HEK293 (cell line): Measurements from ENCODE around the gene P2RX4.

Experiments used
- CTCF ChIA-PET: fragments of 350-600 bp; formaldehyde crosslinking; extraction: SDS; loops from one replicate; lab custom pipeline; 2021; ENCODE audit warnings: antibody characterized with exemption; lab: Yijun Ruan, JAX
- POLR2A ChIA-PET: fragments of 300-600 bp; formaldehyde crosslinking; extraction: SDS; loops from one replicate; lab custom pipeline; 2020; ENCODE audit warnings: antibody characterized with exemption, inconsistent platforms; lab: Yijun Ruan, JAX
- H3K27ac ChIP-seq: fragments of 200-500 bp; sonication (Bioruptor generic); 2 replicates; pipeline ENCODE4 v1.5.1; 2014; ENCODE audit warnings: low read depth, low read length, control low read depth, inconsistent platforms; ENCODE audit errors: extremely low read depth
- H3K36me3 ChIP-seq, 2 experiments: fragments of 200-500 bp in 1 of 2; sonication (Bioruptor generic) in 1 of 2; 1 replicate in 1 of 2; 2 replicates in 1 of 2; pipeline ENCODE4 v1.5.1; 2014 to 2017; ENCODE audit warnings: inconsistent platforms in 2 of 2, low read length in 2 of 2; ENCODE audit not compliant: control insufficient read depth in 2 of 2, insufficient read depth in 1 of 2
- H3K4me1 ChIP-seq: fragments of 200-500 bp; sonication (Bioruptor generic); 2 replicates; pipeline ENCODE4 v1.5.1; 2014; ENCODE audit warnings: mild to moderate bottlenecking, low read length, inconsistent platforms; ENCODE audit not compliant: control insufficient read depth, insufficient read depth
- H3K4me3 ChIP-seq: 2 replicates; pipeline ENCODE4 v1.5.1; 2011; ENCODE audit warnings: low read depth, mild to moderate bottlenecking, control low read depth, low read length, moderate library complexity
- H3K9me3 ChIP-seq: fragments of 200-500 bp; sonication (Bioruptor generic); 2 replicates; pipeline ENCODE4 v1.5.1; 2014; ENCODE audit warnings: low read depth, low read length, inconsistent platforms; ENCODE audit not compliant: control insufficient read depth, insufficient read depth
- ATF2 ChIP-seq: fragments of 450-650 bp; formaldehyde crosslinking; IDR thresholded peaks from 2 replicates; pipeline ENCODE4 v1.5.1; 2016; ENCODE audit warnings: missing biosample characterization, missing genetic modification characterization, low read depth
- BCL6B ChIP-seq: fragments of 450-650 bp; formaldehyde crosslinking; IDR thresholded peaks from 2 replicates; pipeline ENCODE4 v1.5.1; 2017; ENCODE audit warnings: missing biosample characterization, missing genetic modification characterization
- CTCF ChIP-seq: fragments of 450-650 bp; formaldehyde crosslinking; IDR thresholded peaks from 2 replicates; pipeline ENCODE4 v1.5.1; 2016; ENCODE audit warnings: missing biosample characterization, missing genetic modification characterization
- EGR2 ChIP-seq: fragments of 450-650 bp; formaldehyde crosslinking; IDR thresholded peaks from 2 replicates; pipeline ENCODE4 v1.5.1; 2016; ENCODE audit warnings: low read depth, missing biosample characterization, missing genetic modification characterization
- GLIS1 ChIP-seq: fragments of 450-650 bp; formaldehyde crosslinking; IDR thresholded peaks from 2 replicates; pipeline ENCODE4 v1.5.1; 2016; ENCODE audit warnings: missing biosample characterization, missing genetic modification characterization
- GLIS2 ChIP-seq: fragments of 450-650 bp; formaldehyde crosslinking; IDR thresholded peaks from 2 replicates; pipeline ENCODE4 v1.5.1; 2016; ENCODE audit warnings: missing biosample characterization, missing genetic modification characterization
- INSM2 ChIP-seq: fragments of 450-650 bp; formaldehyde crosslinking; IDR thresholded peaks from 2 replicates; pipeline ENCODE4 v1.5.1; 2016; ENCODE audit warnings: missing biosample characterization, missing genetic modification characterization
- MYNN ChIP-seq: fragments of 450-650 bp; formaldehyde crosslinking; IDR thresholded peaks from 2 replicates; pipeline ENCODE4 v1.5.1; 2016; ENCODE audit warnings: missing biosample characterization, missing genetic modification characterization, borderline replicate concordance
- OSR2 ChIP-seq: fragments of 450-650 bp; formaldehyde crosslinking; IDR thresholded peaks from 2 replicates; pipeline ENCODE4 v1.5.1; 2016; ENCODE audit warnings: missing biosample characterization, missing genetic modification characterization
- PRDM10 ChIP-seq: fragments of 450-650 bp; formaldehyde crosslinking; IDR thresholded peaks from 2 replicates; pipeline ENCODE4 v1.5.1; 2016; ENCODE audit warnings: missing biosample characterization, missing genetic modification characterization
- SCRT2 ChIP-seq: fragments of 450-650 bp; formaldehyde crosslinking; IDR thresholded peaks from 2 replicates; pipeline ENCODE4 v1.5.1; 2016; ENCODE audit warnings: missing biosample characterization, missing genetic modification characterization
- ZIC2 ChIP-seq: fragments of 450-650 bp; formaldehyde crosslinking; IDR thresholded peaks from 2 replicates; pipeline ENCODE4 v1.5.1; 2016; ENCODE audit warnings: missing biosample characterization, missing genetic modification characterization
- ZNF202 ChIP-seq: fragments of 450-650 bp; formaldehyde crosslinking; IDR thresholded peaks from 2 replicates; pipeline ENCODE4 v1.5.1; 2016; ENCODE audit warnings: missing biosample characterization, missing genetic modification characterization, borderline replicate concordance
- ZNF292 ChIP-seq: fragments of 450-650 bp; formaldehyde crosslinking; IDR thresholded peaks from 2 replicates; pipeline ENCODE4 v1.5.1; 2016; ENCODE audit warnings: low read depth, missing biosample characterization, missing genetic modification characterization, borderline replicate concordance
- ZNF626 ChIP-seq: fragments of 450-650 bp; sonication (Bioruptor Pico); formaldehyde crosslinking; IDR thresholded peaks from 2 replicates; pipeline ENCODE4 v1.5.1; 2018; ENCODE audit warnings: missing biosample characterization, missing genetic modification characterization, inconsistent platforms
- ZNF629 ChIP-seq: fragments of 450-650 bp; formaldehyde crosslinking; IDR thresholded peaks from 2 replicates; pipeline ENCODE4 v1.5.1; 2017; ENCODE audit warnings: missing biosample characterization, missing genetic modification characterization
- ZNF704 ChIP-seq: fragments of 450-650 bp; formaldehyde crosslinking; IDR thresholded peaks from 2 replicates; pipeline ENCODE4 v1.5.1; 2016; ENCODE audit warnings: missing biosample characterization, missing genetic modification characterization

The P2RX4 gene

GRCh38 chr12:121238604-121239350 lies 28.8 kb downstream of the P2RX4 start:
- Histone ChIP-seq H3K27ac (no peak overlapping the region), H3K9me3 (no peaks in the 10 kb centered on the region), H3K4me1 (no peaks in the 10 kb centered on the region)
- POLR2A ChIA-PET, result interaction anchor here (0.5 kb wide), 1 partner anchor 220 kb away, joined by 4 read pairs; no protein-coding TSS in a partner anchor
- TF ChIP-seq ZNF629 (no peak), MYNN (no peak), SCRT2 (tag by site-specific recombination) (0 out of 2 replicates have a peak, but pooled peaks have one; percentile 43), INSM2 (tag by site-specific recombination) (no peak), ATF2 (no peak), ZNF626 (tag by site-specific recombination) (no peak), ZIC2 (tag by site-specific recombination) (peak; percentile 74), PRDM10 (tag by site-specific recombination) (peak; percentile 62), ZNF292 (tag by site-specific recombination) (no peak), BCL6B (tag by site-specific recombination) (no peak), OSR2 (tag by site-specific recombination) (no peak), ZNF202 (tag by site-specific recombination) (no peak), ZNF704 (tag by site-specific recombination) (no peak), EGR2 (tag by site-specific recombination) (no peak), GLIS1 (peak; percentile 36; the same call in 1 of the 2 replicates), CTCF (tag by site-specific recombination) (no peak), GLIS2 (tag by site-specific recombination) (peak; percentile 38; the same call in 1 of the 2 replicates)
- TF ChIP-seq, all 188 proteins: peak for 5
- CTCF ChIA-PET, result interaction anchor here (0.7 to 1.8 kb wide), 7 partner anchors 9 to 382 kb away, joined by 3 to 11 read pairs (median 3); no protein-coding TSS in a partner anchor
- Histone ChIP-seq H3K4me3 (no peak overlapping the region), H3K36me3 (peaks cover 8 to 44% of the 10 kb centered on the region in 2 experiments; a peak in 2 of 3 replicates)
